SK-N-SH (cell line): ENCODE results near the gene RAB3A.

Experiments
- CTCF ChIP-seq: fragments of 200-600 bp; sonication (generic); IDR thresholded peaks from 2 replicates; pipeline ENCODE4 v1.6.1; 2017; ENCODE audit warnings: antibody characterized with exemption, mild to moderate bottlenecking, moderate library complexity
- EP300 ChIP-seq, 2 experiments: IDR thresholded peaks; 2 replicates each; pipeline versions ENCODE4 v1.4.0 to v1.6.1; 2012; ENCODE audit warnings: borderline replicate concordance in 1 of 2, low read depth in 1 of 2, low read length in 1 of 2
- NRF1 ChIP-seq: IDR thresholded peaks from 2 replicates; pipeline ENCODE4 v1.6.1; 2012; ENCODE audit warnings: low read depth, mild to moderate bottlenecking, low read length
- POLR2AphosphoS5 ChIP-seq: IDR thresholded peaks from 2 replicates; pipeline ENCODE4 v1.6.1; 2012; ENCODE audit warnings: low read depth, low read length

- TF ChIP-seq EP300 (IDR thresholded peaks at IDR 0.05; ENCODE audit: borderline replicate concordance in 1 of 2, low read depth in 1 of 2, low read length in 1 of 2), result no peak
- TF ChIP-seq POLR2AphosphoS5, result no peak
- no peak for TF ChIP-seq CTCF
- no peak for TF ChIP-seq NRF1
Observed at GRCh38 chr19:18230941-18231734, 27.3 kb upstream of the RAB3A start.
